Breast epithelium (tissue), 3 donors: ENCODE measurements around the gene KLF17.

Experiments used
- CTCF ChIP-seq, 3 donors: fragments of 450-650 bp; IDR thresholded peaks; one replicate each; pipeline ENCODE4 v1.5.1; 2016 to 2017; ENCODE audit warnings: antibody characterized with exemption in 3 of 3, mild to moderate bottlenecking in 3 of 3, moderate library complexity in 3 of 3
- POLR2A ChIP-seq: fragments of 450-650 bp; IDR thresholded peaks from one replicate; pipeline ENCODE4 v1.6.1; 2016; ENCODE audit warnings: antibody characterized with exemption, mild to moderate bottlenecking, moderate library complexity
- POLR2AphosphoS5 ChIP-seq, 3 donors: sonication (generic); formaldehyde crosslinking; IDR thresholded peaks; one replicate each; pipeline ENCODE4 v1.6.1; 2017; ENCODE audit warnings: antibody characterized with exemption in 3 of 3

GRCh38 chr1:44158871-44159270, 40.2 kb downstream of the KLF17 start:
- TF ChIP-seq POLR2AphosphoS5 (IDR thresholded peaks at IDR 0.05) (no peak), CTCF (IDR thresholded peaks at IDR 0.05) (no peak), POLR2A (no peak)
